DND-41 (cell line): Measurements from ENCODE around the gene ADAMTSL2.

Source experiments
- CTCF ChIP-seq: IDR thresholded peaks from 2 replicates; pipeline ENCODE4 v1.5.1; 2012; ENCODE audit warnings: borderline replicate concordance, low read length, moderate library complexity, mild to moderate bottlenecking; ENCODE audit not compliant: poor library complexity, severe bottlenecking; ENCODE audit errors: extremely low read depth
- EZH2 ChIP-seq: IDR thresholded peaks from 3 replicates; pipeline ENCODE4 v1.6.1; 2012; ENCODE audit warnings: borderline replicate concordance, low read depth, mild to moderate bottlenecking, moderate library complexity, low read length, inconsistent platforms; ENCODE audit not compliant: severe bottlenecking

DNA sequence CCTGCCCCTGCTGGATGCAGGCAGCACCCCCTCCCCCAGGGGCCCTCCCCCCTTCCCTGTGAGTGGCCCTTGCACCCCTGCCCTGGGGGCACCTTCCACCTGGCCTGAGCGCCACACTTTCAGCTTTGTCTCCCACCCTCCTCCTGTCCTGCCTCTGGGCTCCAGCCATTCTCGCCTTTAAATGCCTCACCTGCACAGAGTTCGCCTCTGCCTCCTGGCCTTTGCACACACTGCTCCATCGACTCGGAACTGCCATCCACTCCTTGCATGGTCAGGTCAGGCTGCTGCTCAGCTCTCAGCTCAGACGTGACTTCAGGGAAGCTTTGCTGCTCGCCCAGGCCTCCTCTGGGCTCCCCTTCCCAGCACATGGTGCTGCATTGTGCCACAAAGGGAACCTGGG is 64.5 kb downstream of the ADAMTSL2 start:
- TF ChIP-seq CTCF (no peak), EZH2 (no peak)
